Bone marrow (tissue), 2 donors: Measurements from ENCODE around the gene MTERF1.

Experiments used
- DNase-seq, 2 donors: peaks; one replicate each; lab custom pipeline; 2025; lab: John Stamatoyannopoulos, UW

MTERF1 gene

DNA sequence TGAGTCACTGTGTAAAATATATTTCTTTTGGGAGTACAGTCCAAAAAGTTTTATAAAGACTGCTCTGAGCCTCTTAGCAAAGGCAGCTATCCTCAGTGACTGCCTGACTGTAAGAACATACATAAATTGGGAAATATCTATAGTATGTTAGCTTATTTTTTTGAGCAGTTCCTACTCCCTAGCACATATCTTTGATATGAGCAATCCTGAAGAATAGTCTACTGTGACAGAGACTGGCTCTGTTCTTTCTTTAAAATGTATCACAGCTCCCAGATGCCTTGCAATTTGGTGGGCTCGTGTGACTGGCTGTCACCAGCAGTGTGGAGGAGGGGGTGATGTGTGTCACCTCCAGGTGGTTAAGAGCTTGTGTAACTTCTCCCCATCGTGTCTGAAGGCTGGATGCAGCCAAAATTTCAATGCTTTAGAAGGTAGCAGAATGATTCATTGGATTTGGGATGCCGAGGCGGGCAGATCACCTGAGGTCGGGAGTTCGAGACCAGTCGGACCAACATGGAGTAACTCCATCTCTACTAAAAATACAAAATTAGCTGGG lies 47.9 kb downstream of the MTERF1 start:
- no peak for DNase-seq

DNA sequence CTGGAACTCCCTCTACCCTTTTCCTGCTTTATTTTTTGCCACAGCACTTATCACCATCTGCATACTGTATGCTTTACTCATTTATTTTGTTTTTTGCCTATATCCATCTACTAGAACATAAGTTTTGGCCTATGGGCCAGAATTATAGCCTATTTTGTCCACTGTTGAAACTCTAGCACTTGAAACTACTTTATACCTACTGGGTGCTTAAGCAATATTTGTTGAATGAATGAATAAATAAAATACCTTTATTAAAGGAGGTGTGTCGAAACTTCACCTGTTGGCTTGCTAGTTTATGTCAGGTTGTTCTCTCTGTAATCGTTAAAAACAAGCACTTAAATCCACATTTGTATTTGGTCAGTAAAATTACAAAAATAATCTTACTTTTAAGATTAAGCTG lies 53.3 kb downstream of the MTERF1 start:
- no peak for DNase-seq

DNA sequence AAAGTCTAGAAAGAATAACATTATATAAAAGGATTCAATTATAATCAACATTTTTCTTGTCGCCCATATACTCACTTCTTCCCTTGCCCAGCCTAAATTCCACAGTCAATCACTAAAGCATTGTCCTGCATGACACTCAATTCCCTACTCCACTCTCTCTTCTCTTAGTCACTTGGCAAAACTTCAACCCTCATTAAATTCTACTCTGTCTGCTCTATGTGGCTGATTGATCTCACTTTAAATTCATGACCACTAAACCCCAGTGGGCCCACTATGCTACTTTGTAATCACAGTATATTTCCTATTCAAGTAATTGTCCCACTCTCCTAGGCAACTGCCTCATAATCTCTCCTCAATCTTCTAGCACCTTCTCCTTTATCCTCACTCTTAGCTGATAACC lies 54.1 kb downstream of the MTERF1 start:
- no peak for DNase-seq

DNA sequence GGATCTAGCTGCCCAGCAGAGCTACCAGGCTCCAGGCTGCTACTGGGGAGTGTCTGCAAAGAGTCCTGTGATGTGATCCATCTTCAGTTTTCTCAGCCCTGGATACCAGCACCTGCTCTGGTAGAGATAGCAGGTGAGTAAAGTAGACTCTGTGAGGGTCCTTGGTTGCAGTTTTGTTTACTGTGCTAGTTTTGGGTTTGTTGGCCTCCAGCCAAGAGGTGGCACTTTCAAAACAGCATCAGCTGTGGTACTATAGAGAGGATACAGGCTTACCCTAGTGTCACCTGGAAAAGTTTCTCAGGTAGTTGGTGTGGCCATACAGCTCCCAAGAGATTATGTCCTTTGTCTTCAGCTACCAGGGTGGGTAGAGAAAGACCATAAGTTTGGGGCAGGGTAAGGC lies 56.3 kb downstream of the MTERF1 start:
- DNase-seq, result no peak
